Measurements from ENCODE around the gene DDAH2. TPM values are rescaled to one million over a fixed set of nuclear protein-coding genes. Genes with fewer than 3 reads are reported as not detected.

DDAH2 gene
- total and polyA plus RNA-seq, 10 of the 15 experiments (the other 5 are each of a cell fraction or from before 2014, with no cell fraction given), result 0.35 to 9.9 (median 6.2) TPM

DNA sequence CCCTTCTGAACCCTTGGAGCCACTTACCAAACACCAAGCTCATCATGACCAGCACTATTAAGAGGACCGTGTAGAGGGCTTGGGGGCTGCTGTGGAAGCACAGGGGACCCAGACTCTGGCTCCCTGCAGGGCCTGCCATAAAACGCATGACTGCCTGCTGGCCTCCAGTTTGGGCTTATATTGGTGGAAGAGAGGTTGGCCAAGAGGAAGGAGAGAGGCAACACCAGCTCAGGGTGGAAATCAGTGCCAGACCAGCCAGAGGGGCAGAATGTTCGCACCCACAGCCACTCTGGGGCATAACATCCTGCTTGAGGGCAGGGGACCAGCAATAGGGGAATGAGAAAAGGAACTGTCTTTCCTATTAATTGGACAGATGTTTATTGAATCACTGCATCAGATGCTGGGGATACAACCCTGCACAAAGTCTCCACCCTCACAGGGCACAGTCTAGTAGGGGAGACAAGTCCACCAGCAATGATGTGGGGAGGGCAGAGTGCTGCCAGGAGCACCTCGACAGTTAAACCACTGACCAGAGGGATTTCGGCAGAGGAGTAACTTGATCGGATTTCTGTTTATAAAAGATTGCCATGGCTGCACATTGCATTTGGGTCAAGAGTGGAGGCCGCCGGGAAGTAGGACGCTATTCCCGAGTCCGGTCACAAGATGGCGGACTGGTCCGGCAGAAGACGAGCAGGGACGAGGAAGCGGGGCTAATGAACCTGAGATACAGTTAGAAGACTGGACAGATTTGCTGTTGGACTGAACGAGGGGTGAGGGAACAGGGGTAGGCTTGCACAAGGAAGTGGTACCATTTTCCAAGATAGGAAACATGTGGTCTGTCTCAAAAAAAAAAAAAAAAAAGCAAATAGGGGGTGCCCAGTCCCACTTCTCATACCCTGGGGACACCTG, 48.6 kb downstream of the DDAH2 start, which contains the start of gene LY6G5C (continued):
- TF ChIP-seq HDGF (IDR thresholded peaks at IDR 0.05) (peak; percentile 50; the same call in 1 of the 2 replicates), PAX8 (IDR thresholded peaks at IDR 0.05) (no peak), RAD21 (IDR thresholded peaks at IDR 0.05; ENCODE audit: insufficient read depth, low read depth, low read length) (peak; percentile 93)
- TF ChIP-seq, protein P1, sequence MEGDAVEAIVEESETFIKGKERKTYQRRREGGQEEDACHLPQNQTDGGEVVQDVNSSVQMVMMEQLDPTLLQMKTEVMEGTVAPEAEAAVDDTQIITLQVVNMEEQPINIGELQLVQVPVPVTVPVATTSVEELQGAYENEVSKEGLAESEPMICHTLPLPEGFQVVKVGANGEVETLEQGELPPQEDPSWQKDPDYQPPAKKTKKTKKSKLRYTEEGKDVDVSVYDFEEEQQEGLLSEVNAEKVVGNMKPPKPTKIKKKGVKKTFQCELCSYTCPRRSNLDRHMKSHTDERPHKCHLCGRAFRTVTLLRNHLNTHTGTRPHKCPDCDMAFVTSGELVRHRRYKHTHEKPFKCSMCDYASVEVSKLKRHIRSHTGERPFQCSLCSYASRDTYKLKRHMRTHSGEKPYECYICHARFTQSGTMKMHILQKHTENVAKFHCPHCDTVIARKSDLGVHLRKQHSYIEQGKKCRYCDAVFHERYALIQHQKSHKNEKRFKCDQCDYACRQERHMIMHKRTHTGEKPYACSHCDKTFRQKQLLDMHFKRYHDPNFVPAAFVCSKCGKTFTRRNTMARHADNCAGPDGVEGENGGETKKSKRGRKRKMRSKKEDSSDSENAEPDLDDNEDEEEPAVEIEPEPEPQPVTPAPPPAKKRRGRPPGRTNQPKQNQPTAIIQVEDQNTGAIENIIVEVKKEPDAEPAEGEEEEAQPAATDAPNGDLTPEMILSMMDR (IDR thresholded peaks at IDR 0.05 in 2 of 3, conservative IDR thresholded peaks at IDR 0.05 in 1 of 3; ENCODE audit: control insufficient read depth in 2 of 3, extremely low read depth in 1 of 3, insufficient read depth in 1 of 3, low read depth in 3 of 3, low read length in 3 of 3), result peak; percentile 74 to 91 (median 75); a peak in 5 of 6 replicates

DNA sequence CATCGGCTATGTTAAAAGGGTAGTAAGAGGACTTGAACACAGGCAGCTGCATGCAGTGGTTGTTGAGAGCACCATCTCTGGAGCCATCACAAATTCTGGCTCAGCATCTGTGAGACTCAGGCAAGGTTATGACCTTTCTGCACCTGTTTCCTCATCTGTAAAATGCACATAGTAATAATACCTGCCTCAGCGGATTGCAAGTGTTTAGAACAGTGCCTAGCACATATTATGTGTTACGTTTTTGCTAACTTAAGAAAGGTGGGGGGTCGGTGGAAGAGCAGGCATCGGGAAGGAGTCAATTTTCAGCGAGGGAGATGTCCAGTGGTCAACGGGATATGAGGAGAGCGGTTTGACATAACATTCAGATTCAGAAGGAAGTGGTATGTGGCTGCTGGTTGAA, 51.1 kb downstream of the DDAH2 start:
- Histone ChIP-seq H3K27me3 (replicated peaks in 1 of 2; ENCODE audit: control insufficient read depth in 2 of 2, insufficient read depth in 2 of 2, low read length in 1 of 2) (no peaks in the 10 kb centered on the region), H3K27ac (ENCODE audit: control insufficient read depth, insufficient read depth) (no peak overlapping the region), H3K4me3 (no peak overlapping the region), H3K4me1 (ENCODE audit: control insufficient read depth, insufficient read depth, low read length) (peaks cover 6% of the 10 kb centered on the region), H3K9ac (ENCODE audit: control insufficient read depth, insufficient read depth, low read length) (no peak overlapping the region), H2AFZ (ENCODE audit: control insufficient read depth, low read depth, low read length) (no peak overlapping the region), H4K20me1 (ENCODE audit: control insufficient read depth, insufficient read depth) (no peaks in the 10 kb centered on the region), H3K4me2 (ENCODE audit: control insufficient read depth, insufficient read depth) (no peak overlapping the region), H3K79me2 (ENCODE audit: control insufficient read depth, insufficient read depth, low read length) (no peaks in the 10 kb centered on the region), H3K36me3 (ENCODE audit: control insufficient read depth in 2 of 2, insufficient read depth in 2 of 2, low read length in 1 of 2) (peaks cover 0 to 4% of the 10 kb centered on the region in 2 experiments; a peak in 1 of 4 replicates), H3K9me3 (replicated peaks; ENCODE audit: control insufficient read depth, insufficient read depth, low read length) (no peaks in the 10 kb centered on the region)
- ChIA-PET RAD21 (ENCODE audit: unreplicated experiment) (no interaction called here), CTCF (interaction anchor here (0.6 to 1.1 kb wide), 2 partner anchors 25 to 113 kb away, joined by 3 read pairs; partner anchors contain the start of gene ABHD16A), SMC1A (ENCODE audit: uncharacterized antibody, unreplicated experiment) (interaction anchor here (1.0 to 1.6 kb wide), 3 partner anchors 69 to 245 kb away, joined by 3 to 6 read pairs (median 5); no protein-coding TSS in a partner anchor), POLR2A (interaction anchor here (1.5 kb wide), 1 partner anchor 11 kb away, joined by 3 read pairs; no protein-coding TSS in a partner anchor)
- no TSS peak for BruUV-seq (replicated peaks)
- in situ Hi-C loops (cut with MboI) (no loop called here), intact Hi-C loops (cut with micrococcal nuclease; ENCODE audit: unreplicated experiment) (no loop called here)
- FAIRE-seq (no peak), ATAC-seq (no peak), DNase-seq (ENCODE audit: low read depth, low spot score) (no peak)
- 40% methylated on average over 8 of the region's 8 CpGs for WGBS (ENCODE audit: insufficient coverage, insufficient replicate concordance, low lambda C conversion rate, missing lambda C conversion rate)
- TF ChIP-seq, protein P2, sequence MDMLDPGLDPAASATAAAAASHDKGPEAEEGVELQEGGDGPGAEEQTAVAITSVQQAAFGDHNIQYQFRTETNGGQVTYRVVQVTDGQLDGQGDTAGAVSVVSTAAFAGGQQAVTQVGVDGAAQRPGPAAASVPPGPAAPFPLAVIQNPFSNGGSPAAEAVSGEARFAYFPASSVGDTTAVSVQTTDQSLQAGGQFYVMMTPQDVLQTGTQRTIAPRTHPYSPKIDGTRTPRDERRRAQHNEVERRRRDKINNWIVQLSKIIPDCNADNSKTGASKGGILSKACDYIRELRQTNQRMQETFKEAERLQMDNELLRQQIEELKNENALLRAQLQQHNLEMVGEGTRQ (IDR thresholded peaks at IDR 0.05; ENCODE audit: borderline replicate concordance, low read depth, low read length), result no peak
- TF ChIP-seq IKZF2 (IDR thresholded peaks at IDR 0.05), result no peak

Small RNA genes within 50 kb of the gene (microRNA-seq; reads per million reads assigned to microRNA genes)
- gene MIR4646, result not detected

Small RNA genes within 50 kb of the gene (small RNA-seq; reads per million reads assigned to genes)
- not detected for gene LY6G6D
- gene MIR4646, result not detected
- gene MSH5-SAPCD1, result not detected
- gene RF00019, result not detected
- gene RNU6-850P, result not detected
- not detected for gene SAPCD1

Other genes with a start within 250 kb of the DDAH2 start
Only the 7 nearest of the 42 such genes appear.
- 35.9 and 38.1 TPM in 2 replicates for gene ABHD16A, start 26.0 kb downstream of the DDAH2 start, total RNA-seq (2014; rRNA removed)
- gene ABHD16A, start 26.0 kb downstream of the DDAH2 start, total RNA-seq (2014; rRNA removed; fragmentation: Illumina TruSeq; extraction: Trizol), result 20.7 and 21.8 TPM in 2 replicates
- gene ABHD16A, start 26.0 kb downstream of the DDAH2 start, total RNA-seq (2021), result 33.7 and 35.6 TPM in 2 replicates
- 26.1 and 32.1 TPM in 2 replicates for gene ABHD16A, start 26.0 kb downstream of the DDAH2 start, polyA plus RNA-seq (2011; rRNA removed)
- gene ABHD16A, start 26.0 kb downstream of the DDAH2 start, polyA plus RNA-seq (2014; fragmentation: Illumina TruSeq; extraction: Trizol), result 16.3 and 20.4 TPM in 2 replicates
- gene ABHD16A, start 26.0 kb downstream of the DDAH2 start, polyA plus RNA-seq (2014; fragmentation: Nextera tagmentation; extraction: Ambion mirVana), result 10 to 100 TPM in 1 of 2 experiments, 1 to 10 TPM in 1; 7.5 to 14.5 TPM
- 35.6 and 39.5 TPM in 2 replicates for gene ABHD16A, start 26.0 kb downstream of the DDAH2 start, polyA plus RNA-seq (2014; rRNA removed)
- 10 to 100 TPM; 41.5 to 43.0 TPM for gene ABHD16A, start 26.0 kb downstream of the DDAH2 start, polyA plus RNA-seq (2016; fragmentation: Nextera tagmentation; extraction: Ambion mirVana)
- not detected in 2 replicates for gene LY6G6F, start 22.4 kb downstream of the DDAH2 start, total RNA-seq (2014; rRNA removed)
- not detected in 2 replicates for gene LY6G6F, start 22.4 kb downstream of the DDAH2 start, total RNA-seq (2014; rRNA removed; fragmentation: Illumina TruSeq; extraction: Trizol)
- gene LY6G6F, start 22.4 kb downstream of the DDAH2 start, total RNA-seq (2021), result not detected in 2 replicates
- gene LY6G6F, start 22.4 kb downstream of the DDAH2 start, polyA plus RNA-seq (2011; rRNA removed), result not detected in 2 replicates
- not detected in 2 replicates for gene LY6G6F, start 22.4 kb downstream of the DDAH2 start, polyA plus RNA-seq (2014; fragmentation: Illumina TruSeq; extraction: Trizol)
- not detected for gene LY6G6F, start 22.4 kb downstream of the DDAH2 start, polyA plus RNA-seq (2014; fragmentation: Nextera tagmentation; extraction: Ambion mirVana)
- not detected in 2 replicates for gene LY6G6F, start 22.4 kb downstream of the DDAH2 start, polyA plus RNA-seq (2014; rRNA removed)
- gene LY6G6F, start 22.4 kb downstream of the DDAH2 start, polyA plus RNA-seq (2016; fragmentation: Nextera tagmentation; extraction: Ambion mirVana), result not detected
- gene LY6G6D, start 14.0 kb downstream of the DDAH2 start, total RNA-seq (2014; rRNA removed), result not detected in 2 replicates
- gene LY6G6D, start 14.0 kb downstream of the DDAH2 start, total RNA-seq (2014; rRNA removed; fragmentation: Illumina TruSeq; extraction: Trizol), result not detected in 2 replicates
- not detected in 2 replicates for gene LY6G6D, start 14.0 kb downstream of the DDAH2 start, total RNA-seq (2021)
- gene LY6G6D, start 14.0 kb downstream of the DDAH2 start, polyA plus RNA-seq (2011; rRNA removed), result not detected in 2 replicates
- not detected in 2 replicates for gene LY6G6D, start 14.0 kb downstream of the DDAH2 start, polyA plus RNA-seq (2014; fragmentation: Illumina TruSeq; extraction: Trizol)
- gene LY6G6D, start 14.0 kb downstream of the DDAH2 start, polyA plus RNA-seq (2014; fragmentation: Nextera tagmentation; extraction: Ambion mirVana), result not detected
- not detected in 2 replicates for gene LY6G6D, start 14.0 kb downstream of the DDAH2 start, polyA plus RNA-seq (2014; rRNA removed)
- gene LY6G6D, start 14.0 kb downstream of the DDAH2 start, polyA plus RNA-seq (2016; fragmentation: Nextera tagmentation; extraction: Ambion mirVana), result not detected
- gene LY6G6C, start 7.6 kb downstream of the DDAH2 start, total RNA-seq (2014; rRNA removed), result not detected in 2 replicates
- not detected in 2 replicates for gene LY6G6C, start 7.6 kb downstream of the DDAH2 start, total RNA-seq (2014; rRNA removed; fragmentation: Illumina TruSeq; extraction: Trizol)
- not detected in 2 replicates for gene LY6G6C, start 7.6 kb downstream of the DDAH2 start, total RNA-seq (2021)
- gene LY6G6C, start 7.6 kb downstream of the DDAH2 start, polyA plus RNA-seq (2011; rRNA removed), result not detected in 2 replicates
- not detected in 2 replicates for gene LY6G6C, start 7.6 kb downstream of the DDAH2 start, polyA plus RNA-seq (2014; fragmentation: Illumina TruSeq; extraction: Trizol)
- gene LY6G6C, start 7.6 kb downstream of the DDAH2 start, polyA plus RNA-seq (2014; fragmentation: Nextera tagmentation; extraction: Ambion mirVana), result not detected
- not detected in 2 replicates for gene LY6G6C, start 7.6 kb downstream of the DDAH2 start, polyA plus RNA-seq (2014; rRNA removed)
- gene LY6G6C, start 7.6 kb downstream of the DDAH2 start, polyA plus RNA-seq (2016; fragmentation: Nextera tagmentation; extraction: Ambion mirVana), result not detected
- gene MPIG6B, start 5.9 kb downstream of the DDAH2 start, total RNA-seq (2014; rRNA removed), result not detected in 2 replicates
- gene MPIG6B, start 5.9 kb downstream of the DDAH2 start, total RNA-seq (2014; rRNA removed; fragmentation: Illumina TruSeq; extraction: Trizol), result not detected in 2 replicates
- gene MPIG6B, start 5.9 kb downstream of the DDAH2 start, total RNA-seq (2021), result not detected in 2 replicates
- gene MPIG6B, start 5.9 kb downstream of the DDAH2 start, polyA plus RNA-seq (2011; rRNA removed), result not detected in 2 replicates
- gene MPIG6B, start 5.9 kb downstream of the DDAH2 start, polyA plus RNA-seq (2014; fragmentation: Illumina TruSeq; extraction: Trizol), result not detected in 2 replicates
- not detected for gene MPIG6B, start 5.9 kb downstream of the DDAH2 start, polyA plus RNA-seq (2014; fragmentation: Nextera tagmentation; extraction: Ambion mirVana)
- gene MPIG6B, start 5.9 kb downstream of the DDAH2 start, polyA plus RNA-seq (2014; rRNA removed), result not detected in 2 replicates
- gene MPIG6B, start 5.9 kb downstream of the DDAH2 start, polyA plus RNA-seq (2016; fragmentation: Nextera tagmentation; extraction: Ambion mirVana), result not detected
- 647 and 648 TPM in 2 replicates for gene CLIC1, start 7.2 kb upstream of the DDAH2 start, total RNA-seq (2014; rRNA removed)
- gene CLIC1, start 7.2 kb upstream of the DDAH2 start, total RNA-seq (2014; rRNA removed; fragmentation: Illumina TruSeq; extraction: Trizol), result 608 and 625 TPM in 2 replicates
- 446 and 458 TPM in 2 replicates for gene CLIC1, start 7.2 kb upstream of the DDAH2 start, total RNA-seq (2021)
- gene CLIC1, start 7.2 kb upstream of the DDAH2 start, polyA plus RNA-seq (2011; rRNA removed), result 890 and 943 TPM in 2 replicates
- gene CLIC1, start 7.2 kb upstream of the DDAH2 start, polyA plus RNA-seq (2014; fragmentation: Illumina TruSeq; extraction: Trizol), result 712 and 725 TPM in 2 replicates
- gene CLIC1, start 7.2 kb upstream of the DDAH2 start, polyA plus RNA-seq (2014; fragmentation: Nextera tagmentation; extraction: Ambion mirVana), result 1,000 to 10,000 TPM; 1,083 to 1,266 TPM
- 563 and 612 TPM in 2 replicates for gene CLIC1, start 7.2 kb upstream of the DDAH2 start, polyA plus RNA-seq (2014; rRNA removed)
- 100 to 1,000 TPM; 600 to 622 TPM for gene CLIC1, start 7.2 kb upstream of the DDAH2 start, polyA plus RNA-seq (2016; fragmentation: Nextera tagmentation; extraction: Ambion mirVana)
- 27.8 and 30.2 TPM in 2 replicates for gene MSH5, start 10.7 kb upstream of the DDAH2 start, total RNA-seq (2014; rRNA removed)
- gene MSH5, start 10.7 kb upstream of the DDAH2 start, total RNA-seq (2014; rRNA removed; fragmentation: Illumina TruSeq; extraction: Trizol), result 26.2 and 26.4 TPM in 2 replicates
- 45.1 and 52.7 TPM in 2 replicates for gene MSH5, start 10.7 kb upstream of the DDAH2 start, total RNA-seq (2021)
- 46.7 and 49.3 TPM in 2 replicates for gene MSH5, start 10.7 kb upstream of the DDAH2 start, polyA plus RNA-seq (2011; rRNA removed)
- gene MSH5, start 10.7 kb upstream of the DDAH2 start, polyA plus RNA-seq (2014; fragmentation: Illumina TruSeq; extraction: Trizol), result 30.8 and 45.3 TPM in 2 replicates
- gene MSH5, start 10.7 kb upstream of the DDAH2 start, polyA plus RNA-seq (2014; fragmentation: Nextera tagmentation; extraction: Ambion mirVana), result 10 to 100 TPM in 1 of 2 experiments, 1 to 10 TPM in 1; 9.1 to 10.1 TPM
- 46.8 and 47.0 TPM in 2 replicates for gene MSH5, start 10.7 kb upstream of the DDAH2 start, polyA plus RNA-seq (2014; rRNA removed)
- 10 to 100 TPM; 25.8 to 29.9 TPM for gene MSH5, start 10.7 kb upstream of the DDAH2 start, polyA plus RNA-seq (2016; fragmentation: Nextera tagmentation; extraction: Ambion mirVana)